Measurements from ENCODE around the gene HOXD4. TPM values are rescaled to one million over a fixed set of nuclear protein-coding genes. Genes with fewer than 3 reads are reported as not detected.

Gene HOXD4
- total RNA-seq, 1 donor from 2014 or later = not detected

GRCh38 chr2:176137252-176137580 is 14.1 kb upstream of the HOXD4 start:
- H3K4me3 Mint-ChIP-seq (ENCODE audit: unreplicated experiment) = no peak overlapping the region
- TF ChIP-seq, protein P1, sequence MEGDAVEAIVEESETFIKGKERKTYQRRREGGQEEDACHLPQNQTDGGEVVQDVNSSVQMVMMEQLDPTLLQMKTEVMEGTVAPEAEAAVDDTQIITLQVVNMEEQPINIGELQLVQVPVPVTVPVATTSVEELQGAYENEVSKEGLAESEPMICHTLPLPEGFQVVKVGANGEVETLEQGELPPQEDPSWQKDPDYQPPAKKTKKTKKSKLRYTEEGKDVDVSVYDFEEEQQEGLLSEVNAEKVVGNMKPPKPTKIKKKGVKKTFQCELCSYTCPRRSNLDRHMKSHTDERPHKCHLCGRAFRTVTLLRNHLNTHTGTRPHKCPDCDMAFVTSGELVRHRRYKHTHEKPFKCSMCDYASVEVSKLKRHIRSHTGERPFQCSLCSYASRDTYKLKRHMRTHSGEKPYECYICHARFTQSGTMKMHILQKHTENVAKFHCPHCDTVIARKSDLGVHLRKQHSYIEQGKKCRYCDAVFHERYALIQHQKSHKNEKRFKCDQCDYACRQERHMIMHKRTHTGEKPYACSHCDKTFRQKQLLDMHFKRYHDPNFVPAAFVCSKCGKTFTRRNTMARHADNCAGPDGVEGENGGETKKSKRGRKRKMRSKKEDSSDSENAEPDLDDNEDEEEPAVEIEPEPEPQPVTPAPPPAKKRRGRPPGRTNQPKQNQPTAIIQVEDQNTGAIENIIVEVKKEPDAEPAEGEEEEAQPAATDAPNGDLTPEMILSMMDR (IDR thresholded peaks at IDR 0.05) = no peak
- H3K4me1 Mint-ChIP-seq (ENCODE audit: low read depth) = peaks cover 14% of the 10 kb centered on the region
- peaks cover 85% of the 10 kb centered on the region for H3K27me3 Mint-ChIP-seq (ENCODE audit: low read depth)
- H3K27ac Mint-ChIP-seq (ENCODE audit: unreplicated experiment) = no peak overlapping the region
- DNase-seq (ENCODE audit: low spot score) = no peak
- H3K9me3 Mint-ChIP-seq (ENCODE audit: low read depth) = peaks cover 11% of the 10 kb centered on the region
- peaks cover 12% of the 10 kb centered on the region for H3K36me3 Mint-ChIP-seq (ENCODE audit: low read depth)

- no peak for DNase-seq (ENCODE audit: low spot score)
- TF ChIP-seq, protein P1 (IDR thresholded peaks at IDR 0.05) = no peak
- Mint-ChIP-seq H3K27ac (ENCODE audit: unreplicated experiment) (no peak overlapping the region), H3K9me3 (ENCODE audit: low read depth) (peaks cover 9% of the 10 kb centered on the region), H3K27me3 (ENCODE audit: low read depth) (peaks cover 84% of the 10 kb centered on the region), H3K4me3 (ENCODE audit: unreplicated experiment) (no peak overlapping the region), H3K4me1 (ENCODE audit: low read depth) (peaks cover 11% of the 10 kb centered on the region), H3K36me3 (ENCODE audit: low read depth) (peaks cover 12% of the 10 kb centered on the region)
Observed at GRCh38 chr2:176137906-176138305, 13.4 kb upstream of the HOXD4 start.

GRCh38 chr2:176138526-176138922 is 12.8 kb upstream of the HOXD4 start:
- Mint-ChIP-seq H3K27me3 (ENCODE audit: low read depth) (peaks cover 83% of the 10 kb centered on the region), H3K4me1 (ENCODE audit: low read depth) (peaks cover 11% of the 10 kb centered on the region), H3K4me3 (ENCODE audit: unreplicated experiment) (no peak overlapping the region), H3K36me3 (ENCODE audit: low read depth) (peaks cover 12% of the 10 kb centered on the region), H3K27ac (ENCODE audit: unreplicated experiment) (no peak overlapping the region), H3K9me3 (ENCODE audit: low read depth) (peaks cover 9% of the 10 kb centered on the region)
- no peak for DNase-seq (ENCODE audit: low spot score)
- TF ChIP-seq, protein P1 (IDR thresholded peaks at IDR 0.05) = no peak

GRCh38 chr2:176138923-176139660 is 12.3 kb upstream of the HOXD4 start:
- Mint-ChIP-seq H3K9me3 (ENCODE audit: low read depth) (peaks cover 9% of the 10 kb centered on the region), H3K27ac (ENCODE audit: unreplicated experiment) (no peak overlapping the region), H3K36me3 (ENCODE audit: low read depth) (peaks cover 10% of the 10 kb centered on the region), H3K27me3 (ENCODE audit: low read depth) (peaks cover 83% of the 10 kb centered on the region), H3K4me1 (ENCODE audit: low read depth) (peaks cover 11% of the 10 kb centered on the region), H3K4me3 (ENCODE audit: unreplicated experiment) (no peak overlapping the region)
- TF ChIP-seq, protein P1 (IDR thresholded peaks at IDR 0.05) = no peak
- DNase-seq (ENCODE audit: low spot score) = no peak

- Mint-ChIP-seq H3K4me3 (ENCODE audit: unreplicated experiment) (no peak overlapping the region), H3K27ac (ENCODE audit: unreplicated experiment) (no peak overlapping the region), H3K36me3 (ENCODE audit: low read depth) (peaks cover 10% of the 10 kb centered on the region), H3K4me1 (ENCODE audit: low read depth) (peaks cover 11% of the 10 kb centered on the region), H3K9me3 (ENCODE audit: low read depth) (peaks cover 9% of the 10 kb centered on the region), H3K27me3 (ENCODE audit: low read depth) (peaks cover 80% of the 10 kb centered on the region)
- TF ChIP-seq, protein P1 (IDR thresholded peaks at IDR 0.05) = no peak
- DNase-seq (ENCODE audit: low spot score) = no peak
Observed at GRCh38 chr2:176139661-176140512, 11.5 kb upstream of the HOXD4 start.
